GM21360 (cell line): ENCODE data around the gene OBSCN.

ENCODE experiments used
- ATAC-seq: cut with Tn5 transposase; IDR thresholded peaks from one replicate; pipeline ENCODE4 v1.9.1; 2021; ENCODE audit warnings: mild to moderate bottlenecking, moderate library complexity; ENCODE audit not compliant: unreplicated experiment

OBSCN gene

GRCh38 chr1:228316589-228317387 lies 108.9 kb downstream of the OBSCN start:
- ATAC-seq = no peak

- no peak for ATAC-seq
Observed at GRCh38 chr1:228317411-228317828, 109.6 kb downstream of the OBSCN start.

- no peak for ATAC-seq
Observed at GRCh38 chr1:228317891-228318810, 110.3 kb downstream of the OBSCN start.

- ATAC-seq = no peak
Observed at GRCh38 chr1:228318823-228319241, 111.0 kb downstream of the OBSCN start.

GRCh38 chr1:228319352-228320088 lies 111.7 kb downstream of the OBSCN start:
- no peak for ATAC-seq

GRCh38 chr1:228320394-228320793 lies 112.5 kb downstream of the OBSCN start:
- no peak for ATAC-seq

- no peak for ATAC-seq
Observed at GRCh38 chr1:228321435-228321834, 113.6 kb downstream of the OBSCN start.

GRCh38 chr1:228321895-228322294 lies 114.1 kb downstream of the OBSCN start:
- no peak for ATAC-seq

- no peak for ATAC-seq
Observed at GRCh38 chr1:228323401-228323800, 115.6 kb downstream of the OBSCN start.

- no peak for ATAC-seq
Observed at GRCh38 chr1:228325267-228325666, 117.4 kb downstream of the OBSCN start.

GRCh38 chr1:228329887-228330286 lies 122.0 kb downstream of the OBSCN start:
- ATAC-seq = no peak

- ATAC-seq = no peak
Observed at GRCh38 chr1:228332797-228333738, 125.2 kb downstream of the OBSCN start.

- ATAC-seq = no peak
Observed at GRCh38 chr1:228333739-228334115, 125.9 kb downstream of the OBSCN start.

- ATAC-seq = no peak
Observed at GRCh38 chr1:228334226-228334935, 126.5 kb downstream of the OBSCN start.

GRCh38 chr1:228334954-228335353 lies 127.1 kb downstream of the OBSCN start:
- no peak for ATAC-seq

- no peak for ATAC-seq
Observed at GRCh38 chr1:228335406-228336307, 127.8 kb downstream of the OBSCN start.

GRCh38 chr1:228336308-228337030 lies 128.6 kb downstream of the OBSCN start:
- ATAC-seq = no peak
